GM18951 (cell line): ENCODE data around the gene MTARC1.

ENCODE experiments used
- POLR2A ChIP-seq: IDR thresholded peaks from 4 replicates; pipeline ENCODE4 v1.6.1; 2011; ENCODE audit warnings: mild to moderate bottlenecking; ENCODE audit not compliant: insufficient read length, insufficient read depth; ENCODE audit errors: extremely low read depth
- in situ Hi-C: fragments of 300-500 bp; cut with MboI; formaldehyde crosslinking; loops from one replicate; pipeline ENCODE4 v1.12.0; 2022; ENCODE audit warnings: low sequenced_read_pairs, mixed read lengths, inconsistent platforms; ENCODE audit not compliant: unreplicated experiment

The MTARC1 gene

DNA sequence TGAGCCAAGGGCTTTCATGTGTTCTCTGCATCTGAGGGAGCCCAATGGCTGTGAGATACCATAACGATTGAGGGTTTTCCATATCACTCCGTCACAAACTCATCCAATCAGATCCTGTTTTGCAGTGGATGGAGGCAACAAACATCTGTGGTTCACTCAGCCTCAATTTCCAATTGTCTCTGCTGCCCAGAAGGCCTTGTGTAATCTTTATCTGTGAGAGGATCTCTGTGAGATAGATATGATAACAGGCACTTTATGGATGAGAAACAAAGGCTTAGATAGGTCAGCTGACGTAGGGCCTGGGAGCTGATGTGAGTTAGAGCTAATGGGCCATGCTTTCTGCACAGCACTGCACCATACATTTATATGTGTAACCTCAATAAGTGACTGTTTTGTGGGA, 3.3 kb upstream of the MTARC1 start:
- TF ChIP-seq POLR2A = no peak
- in situ Hi-C loops = loop anchor here (10.0 kb wide), 1 partner anchor 99 kb away; no protein-coding TSS in a partner anchor

DNA sequence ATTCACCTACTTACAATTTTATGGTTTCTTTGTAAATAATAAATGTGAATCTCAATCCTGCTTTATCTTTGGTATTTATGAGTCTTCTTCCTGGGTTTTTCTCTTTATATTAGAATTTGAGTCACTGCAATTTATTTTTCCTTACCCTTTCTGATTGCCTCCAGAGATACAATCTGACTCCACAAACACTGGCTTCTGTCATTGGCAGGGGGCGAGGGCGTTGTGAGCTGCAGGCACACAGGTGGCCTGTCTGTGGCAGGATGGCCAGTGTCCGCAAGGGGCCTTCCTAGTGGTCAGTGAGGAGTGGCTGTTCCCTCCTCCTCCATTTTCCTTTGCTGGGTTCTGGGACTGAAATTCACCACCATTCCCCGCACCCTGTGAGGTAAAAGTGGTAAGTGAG, 2.0 kb upstream of the MTARC1 start:
- in situ Hi-C loops = loop anchor here (10.0 kb wide), 1 partner anchor 100 kb away; no protein-coding TSS in a partner anchor
- no peak for TF ChIP-seq POLR2A

DNA sequence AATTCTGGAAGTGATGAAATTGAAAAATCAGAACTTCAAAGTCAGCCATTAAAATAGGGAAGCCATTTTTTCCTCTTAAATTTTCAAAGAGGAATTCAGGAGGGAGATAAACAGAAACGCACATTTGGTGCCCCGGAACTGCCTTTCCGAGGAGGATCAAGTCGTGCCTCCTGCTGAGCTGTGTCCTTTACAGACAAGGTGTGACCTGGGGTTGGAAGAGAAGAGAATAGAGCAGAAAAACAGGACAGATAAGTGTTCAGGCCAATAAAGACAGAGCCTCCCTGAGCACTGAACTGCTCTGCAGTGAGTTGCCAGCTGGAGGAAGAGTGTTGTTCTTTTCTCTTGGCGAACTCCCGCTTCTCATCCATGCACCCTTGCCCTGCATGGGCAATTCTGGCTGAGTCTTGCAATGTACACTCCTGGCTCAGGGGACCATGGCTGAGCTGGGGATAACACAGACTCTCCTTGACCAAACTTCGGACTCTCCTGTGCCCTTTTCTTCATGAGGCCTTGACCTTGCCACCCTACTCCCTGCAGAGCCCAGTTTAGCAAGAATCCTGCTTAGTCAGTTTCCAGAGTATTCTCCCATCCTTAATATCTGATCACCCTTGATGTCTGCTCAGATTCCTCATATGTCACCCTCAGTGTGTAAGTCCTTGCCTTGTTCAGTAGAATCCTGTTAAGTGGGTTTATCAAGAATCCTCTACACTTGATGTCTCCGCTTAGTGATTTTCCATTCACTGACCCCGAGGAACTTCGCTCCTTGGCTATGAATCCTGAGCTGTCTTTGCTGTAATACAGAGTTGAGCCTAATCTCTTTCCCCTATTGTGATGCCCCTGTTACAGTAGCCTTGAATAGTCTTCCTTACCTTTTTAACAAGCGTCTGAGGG, 1.3 kb upstream of the MTARC1 start:
- in situ Hi-C loops = loop anchor here (10.0 kb wide), 1 partner anchor 101 kb away; no protein-coding TSS in a partner anchor
- TF ChIP-seq POLR2A = no peak

DNA sequence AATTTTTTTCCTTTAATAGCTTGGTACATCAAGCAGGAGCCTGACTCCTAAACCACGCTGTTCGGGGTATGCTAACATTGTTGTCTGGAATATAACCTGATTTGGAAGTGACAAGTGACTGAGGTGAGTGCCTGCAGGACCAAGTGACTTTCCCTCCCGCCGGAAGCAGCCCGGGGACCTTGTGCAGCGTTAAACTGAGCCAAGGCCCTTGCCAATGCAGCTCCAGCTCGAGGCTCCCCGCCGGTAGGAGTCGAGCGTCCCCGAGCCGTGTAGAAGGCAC, 716 bp upstream of the MTARC1 start:
- no peak for TF ChIP-seq POLR2A
- in situ Hi-C loops = loop anchor here (10.0 kb wide), 1 partner anchor 101 kb away; no protein-coding TSS in a partner anchor

DNA sequence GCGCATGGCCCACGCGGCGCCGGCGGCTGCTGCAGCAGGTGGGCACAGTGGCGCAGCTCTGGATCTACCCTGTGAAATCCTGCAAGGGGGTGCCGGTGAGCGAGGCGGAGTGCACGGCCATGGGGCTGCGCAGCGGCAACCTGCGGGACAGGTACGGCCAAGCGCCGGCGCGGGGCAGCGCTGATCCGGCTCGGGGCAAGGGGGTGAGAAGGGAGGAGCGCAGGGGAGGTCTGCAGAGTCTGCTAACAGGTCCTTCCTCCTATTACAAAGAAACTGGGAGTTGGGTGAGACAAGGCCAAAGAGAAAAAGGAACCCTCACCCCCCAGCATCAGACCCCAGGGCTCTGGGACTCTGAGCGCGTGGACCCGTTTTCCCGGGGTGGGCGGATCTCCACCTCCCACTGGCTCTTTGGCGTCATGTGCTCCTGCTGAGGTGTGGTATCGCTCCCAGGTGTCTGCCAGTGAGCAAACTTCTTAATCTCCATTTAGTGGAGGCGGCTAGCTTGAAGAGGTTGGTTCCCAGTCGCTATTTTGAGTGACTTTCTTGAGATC, 431 bp downstream of the MTARC1 start:
- no peak for TF ChIP-seq POLR2A
- in situ Hi-C loops = loop anchor here (10.0 kb wide), 1 partner anchor 102 kb away; no protein-coding TSS in a partner anchor

GRCh38 chr1:220788900-220789299, 2.2 kb downstream of the MTARC1 start:
- no peak for TF ChIP-seq POLR2A
- in situ Hi-C loops = loop anchor here (10.0 kb wide), 1 partner anchor 104 kb away; no protein-coding TSS in a partner anchor

- no peak for TF ChIP-seq POLR2A
- in situ Hi-C loops = loop anchor here (10.0 kb wide), 1 partner anchor 105 kb away; no protein-coding TSS in a partner anchor
Observed at GRCh38 chr1:220789532-220790147, 2.9 kb downstream of the MTARC1 start.

DNA sequence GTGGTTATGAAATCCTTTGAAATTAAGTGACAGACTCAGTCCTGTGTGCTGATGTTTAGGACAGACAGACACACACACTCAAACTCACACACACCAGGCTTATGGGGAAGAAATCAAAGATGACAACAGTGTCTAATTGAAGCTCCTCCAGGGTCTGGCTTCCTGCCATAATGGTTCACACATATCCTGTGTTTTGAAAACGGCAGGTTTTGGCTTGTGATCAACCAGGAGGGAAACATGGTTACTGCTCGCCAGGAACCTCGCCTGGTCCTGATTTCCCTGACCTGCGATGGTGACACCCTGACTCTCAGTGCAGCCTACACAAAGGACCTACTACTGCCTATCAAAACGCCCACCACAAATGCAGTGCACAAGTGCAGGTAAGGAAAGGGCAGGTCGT, 4.6 kb downstream of the MTARC1 start:
- TF ChIP-seq POLR2A = no peak
- in situ Hi-C loops = no loop called here

DNA sequence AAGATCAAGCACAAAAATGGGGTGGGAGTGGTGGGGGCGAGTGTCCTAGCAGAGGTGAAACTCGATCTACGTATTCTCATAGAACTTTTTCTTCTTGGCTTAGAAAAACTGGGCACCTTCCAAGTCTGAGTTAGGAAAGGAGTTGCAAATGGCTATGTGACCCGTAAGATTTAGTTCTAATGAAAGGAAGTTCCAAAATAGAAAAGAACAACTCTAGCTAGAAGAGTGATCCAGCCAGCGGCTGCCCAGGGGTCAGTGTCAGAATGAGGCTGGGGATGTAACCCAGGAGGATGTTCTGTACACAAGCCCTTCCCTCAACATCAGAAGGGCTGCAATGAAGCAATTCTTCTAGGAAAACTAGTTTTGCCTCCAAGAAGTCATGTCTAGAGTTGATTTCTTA, 5.2 kb downstream of the MTARC1 start:
- TF ChIP-seq POLR2A = no peak
- in situ Hi-C loops = no loop called here

- in situ Hi-C loops = no loop called here
- no peak for TF ChIP-seq POLR2A
Observed at GRCh38 chr1:220796530-220796929, 9.8 kb downstream of the MTARC1 start.

- in situ Hi-C loops = no loop called here
- no peak for TF ChIP-seq POLR2A
Observed at GRCh38 chr1:220797044-220797443, 10.3 kb downstream of the MTARC1 start.

GRCh38 chr1:220797553-220797952, 10.8 kb downstream of the MTARC1 start:
- in situ Hi-C loops = no loop called here
- no peak for TF ChIP-seq POLR2A

DNA sequence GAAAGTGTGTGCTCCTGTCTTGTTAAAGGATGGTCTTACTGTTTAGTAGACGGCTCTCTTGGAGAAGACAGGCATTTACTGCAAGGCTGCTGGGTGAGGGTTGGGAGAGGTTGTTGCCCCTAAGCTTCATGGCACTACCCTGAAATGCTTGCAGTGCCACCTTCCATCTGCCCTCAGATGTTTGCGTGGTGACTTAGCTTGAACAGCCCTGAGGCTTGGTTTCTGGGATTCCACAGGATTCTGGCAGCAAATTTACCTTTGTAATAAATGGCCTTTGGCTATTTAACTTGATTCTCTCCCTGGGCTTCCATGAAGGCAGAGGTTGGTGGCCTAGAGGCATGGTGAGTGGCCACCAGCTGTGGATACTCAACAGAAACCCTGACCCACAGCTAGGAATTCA, 11.6 kb downstream of the MTARC1 start:
- in situ Hi-C loops = no loop called here
- TF ChIP-seq POLR2A = no peak
